H9 (cell line): Measurements from ENCODE around the gene STAB2. TPM values are rescaled to one million over a fixed set of nuclear protein-coding genes. Genes with fewer than 3 reads are reported as not detected.

Source experiments
- DNase-seq: peaks from one replicate; pipeline ENCODE4 v3.0.0-alpha.2; 2017
- H2AFZ ChIP-seq: one replicate; pipeline ENCODE4 v1.6.1; 2013; ENCODE audit warnings: mild to moderate bottlenecking, low read length, control low read depth, moderate library complexity
- H2AK5ac ChIP-seq: 2 replicates; pipeline ENCODE4 v1.6.1; 2013; ENCODE audit warnings: low read length, control low read depth, mixed read lengths; ENCODE audit not compliant: insufficient read length
- H2BK120ac ChIP-seq: one replicate; pipeline ENCODE4 v1.6.1; 2013; ENCODE audit warnings: low read depth, mild to moderate bottlenecking, low read length, control low read depth, inconsistent platforms; ENCODE audit not compliant: poor library complexity, severe bottlenecking
- H2BK12ac ChIP-seq: 2 replicates; pipeline ENCODE4 v1.6.1; 2013; ENCODE audit warnings: low read length, control low read depth, mixed read lengths, low read depth; ENCODE audit not compliant: insufficient read length
- H2BK15ac ChIP-seq: 2 replicates; pipeline ENCODE4 v1.6.1; 2013; ENCODE audit warnings: low read depth, low read length, control low read depth
- H2BK20ac ChIP-seq: one replicate; pipeline ENCODE4 v1.6.1; 2013; ENCODE audit warnings: low read depth, mild to moderate bottlenecking, low read length, control low read depth, inconsistent platforms; ENCODE audit not compliant: poor library complexity, severe bottlenecking
- H2BK5ac ChIP-seq: 2 replicates; pipeline ENCODE4 v1.6.1; 2013; ENCODE audit warnings: low read length, control low read depth, mixed read lengths; ENCODE audit not compliant: insufficient read length
- H3K14ac ChIP-seq: 2 replicates; pipeline ENCODE4 v1.6.1; 2013; ENCODE audit warnings: low read length, control low read depth; ENCODE audit not compliant: insufficient read depth
- H3K18ac ChIP-seq: 2 replicates; pipeline ENCODE4 v1.6.1; 2013; ENCODE audit warnings: low read depth, mild to moderate bottlenecking, mixed read lengths, low read length, control low read depth; ENCODE audit not compliant: insufficient read length
- H3K23ac ChIP-seq: 2 replicates; pipeline ENCODE4 v1.6.1; 2013; ENCODE audit warnings: low read length, control low read depth, mixed read lengths, low read depth; ENCODE audit not compliant: insufficient read length
- H3K23me2 ChIP-seq: 2 replicates; pipeline ENCODE4 v1.6.1; 2013; ENCODE audit warnings: low read depth, mild to moderate bottlenecking, mixed read lengths, low read length, control low read depth; ENCODE audit not compliant: insufficient read length, poor library complexity, severe bottlenecking
- H3K27ac ChIP-seq: 2 replicates; pipeline ENCODE4 v1.5.1; 2013; ENCODE audit warnings: low read length, control low read depth, mixed read lengths, low read depth; ENCODE audit not compliant: insufficient read length
- H3K27me3 ChIP-seq: 2 replicates; pipeline ENCODE4 v1.6.1; 2013; ENCODE audit warnings: low read length, control low read depth, inconsistent platforms; ENCODE audit not compliant: insufficient read depth
- H3K4ac ChIP-seq: 2 replicates; pipeline ENCODE4 v1.6.1; 2013; ENCODE audit warnings: low read depth, mild to moderate bottlenecking, control low read depth, inconsistent platforms, low read length, moderate library complexity
- H3K4me1 ChIP-seq: 2 replicates; pipeline ENCODE4 v1.6.1; 2013; ENCODE audit warnings: low read length, control low read depth, inconsistent platforms; ENCODE audit not compliant: insufficient read depth
- H3K4me2 ChIP-seq: 2 replicates; pipeline ENCODE4 v1.6.1; 2013; ENCODE audit warnings: low read length, control low read depth, mixed read lengths; ENCODE audit not compliant: insufficient read length, insufficient read depth
- H3K56ac ChIP-seq: 2 replicates; pipeline ENCODE4 v1.6.1; 2013; ENCODE audit warnings: low read depth, mild to moderate bottlenecking, mixed read lengths, low read length, control low read depth; ENCODE audit not compliant: insufficient read length
- H3K79me1 ChIP-seq: 2 replicates; pipeline ENCODE4 v1.6.1; 2013; ENCODE audit warnings: low read depth, mild to moderate bottlenecking, moderate library complexity, low read length, control low read depth, inconsistent platforms; ENCODE audit not compliant: insufficient read depth, poor library complexity, severe bottlenecking
- H3K79me2 ChIP-seq: 2 replicates; pipeline ENCODE4 v1.6.1; 2013; ENCODE audit warnings: low read length, control low read depth, inconsistent platforms; ENCODE audit not compliant: insufficient read depth
- H3K9ac ChIP-seq: 2 replicates; pipeline ENCODE4 v1.6.1; 2013; ENCODE audit warnings: low read length, control low read depth, mixed read lengths; ENCODE audit not compliant: insufficient read length; ENCODE audit errors: extremely low read depth
- H3K9me3 ChIP-seq: one replicate; pipeline ENCODE4 v1.6.1; 2013; ENCODE audit warnings: low read depth, low read length, inconsistent platforms; ENCODE audit not compliant: control insufficient read depth
- H3T11ph ChIP-seq: one replicate; pipeline ENCODE4 v1.6.1; 2013; ENCODE audit warnings: mild to moderate bottlenecking, low read length, control low read depth, inconsistent platforms
- H4K20me1 ChIP-seq: one replicate; pipeline ENCODE4 v1.6.1; 2013; ENCODE audit not compliant: control insufficient read depth, insufficient read length, insufficient read depth
- H4K5ac ChIP-seq: 2 replicates; pipeline ENCODE4 v1.6.1; 2013; ENCODE audit warnings: low read depth, mild to moderate bottlenecking, mixed read lengths, low read length, control low read depth; ENCODE audit not compliant: insufficient read length
- H4K8ac ChIP-seq: replicated peaks from 2 replicates; pipeline ENCODE4 v1.6.1; 2013; ENCODE audit warnings: low read length, control low read depth, mixed read lengths, low read depth; ENCODE audit not compliant: insufficient read length
- H4K91ac ChIP-seq: 2 replicates; pipeline ENCODE4 v1.6.1; 2013; ENCODE audit warnings: low read depth, mild to moderate bottlenecking, moderate library complexity, mixed read lengths, low read length, control low read depth; ENCODE audit not compliant: insufficient read length
- H3K27ac Mint-ChIP-seq, 3 experiments: 2 replicates in 2 of 3; 3 replicates in 1 of 3; pipeline ENCODE4 v1.8.0; 2020 to 2021; ENCODE audit warnings: mixed read lengths in 3 of 3, mild to moderate bottlenecking in 1 of 3, moderate library complexity in 1 of 3
- H3K27me3 Mint-ChIP-seq: 2 replicates; pipeline ENCODE4 v1.8.0; 2021; ENCODE audit warnings: low read depth, mild to moderate bottlenecking, moderate library complexity, mixed read lengths
- H3K36me3 Mint-ChIP-seq, 3 experiments: 2 replicates in 2 of 3; 3 replicates in 1 of 3; pipeline ENCODE4 v1.8.0; 2020 to 2021; ENCODE audit warnings: low read depth in 3 of 3, mixed read lengths in 3 of 3; ENCODE audit not compliant: insufficient read depth in 1 of 3
- H3K4me1 Mint-ChIP-seq, 2 experiments: 2 replicates each; pipeline ENCODE4 v1.8.0; 2020; ENCODE audit warnings: mixed read lengths in 2 of 2
- H3K4me3 Mint-ChIP-seq, 2 experiments: 2 replicates in 1 of 2; 3 replicates in 1 of 2; pipeline ENCODE4 v1.8.0; 2020 to 2021; ENCODE audit warnings: mild to moderate bottlenecking in 2 of 2, mixed read lengths in 2 of 2, moderate library complexity in 1 of 2
- H3K9me3 Mint-ChIP-seq, 2 experiments: 2 replicates in 1 of 2; 3 replicates in 1 of 2; pipeline ENCODE4 v1.8.0; 2020; ENCODE audit warnings: mild to moderate bottlenecking in 2 of 2, mixed read lengths in 2 of 2, moderate library complexity in 1 of 2
- WGBS: extraction: QIAGEN DNeasy Blood & Tissue Kit; methylation state at CpG from one replicate; pipeline ENCODE4 v1.1.7; 2013; ENCODE audit warnings: missing lambda C conversion rate, low lambda C conversion rate, mixed read lengths; ENCODE audit not compliant: insufficient read length; ENCODE audit errors: extremely low coverage; 5-methylcytosine and 5-hydroxymethylcytosine counted together
- total RNA-seq: library from RNA; stranded (reverse); gene quantifications from 2 replicates; pipeline ENCODE4 v1.2.1, GENCODE V29; 2021
- TF ChIP-seq, protein P1 (sequence below): fragments of 200-600 bp; sonication (generic); conservative IDR thresholded peaks from 3 replicates; pipeline ENCODE4 v1.8.0; 2021; ENCODE audit warnings: antibody characterized with exemption, mild to moderate bottlenecking

STAB2 gene
- total RNA-seq, 1 experiment from 2014 or later = 0.02 TPM

DNA sequence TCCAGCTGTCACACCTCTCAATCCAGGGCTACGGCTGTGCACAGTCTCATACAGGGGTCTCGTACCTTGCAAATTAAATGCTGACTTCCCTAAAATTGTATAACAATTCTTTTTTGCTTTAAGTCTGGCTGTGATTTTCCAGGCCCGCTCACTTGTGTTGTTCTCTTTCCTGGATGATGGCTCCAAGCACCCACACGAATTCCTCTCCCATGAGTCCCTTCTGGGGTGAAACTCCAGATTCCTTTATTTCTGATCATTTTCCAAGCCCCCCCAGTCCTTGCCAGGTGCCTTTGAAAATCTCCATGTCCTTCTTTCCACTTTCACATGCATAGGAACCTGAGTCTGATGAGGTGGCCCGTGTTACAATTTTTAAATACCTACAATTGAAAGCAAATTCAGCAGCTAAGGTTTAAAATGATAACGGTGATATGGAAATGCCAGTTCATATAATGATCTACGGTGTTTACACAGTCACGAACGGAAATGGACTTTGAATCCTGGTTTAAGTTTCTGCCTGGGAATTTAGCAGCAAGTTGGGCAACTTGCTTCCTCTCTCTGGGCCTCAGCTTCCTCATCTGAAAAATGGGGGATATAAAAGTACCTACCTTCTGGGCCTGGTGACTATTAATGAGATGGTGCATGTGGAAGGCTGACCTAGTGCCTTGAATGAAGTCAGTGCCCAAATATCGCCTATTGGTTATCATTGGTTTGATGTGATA lies 85.5 kb downstream of the STAB2 start:
- no peaks in the 10 kb centered on the region for H3K27me3 ChIP-seq
- no peak overlapping the region for H3K4me2 ChIP-seq
- no peak overlapping the region for H3K4ac ChIP-seq
- H3K4me1 ChIP-seq = peaks cover 2% of the 10 kb centered on the region; the same call in 1 of the 2 replicates
- no peak overlapping the region for H3K9ac ChIP-seq
- no peaks in the 10 kb centered on the region for H3K79me2 ChIP-seq
- H2BK12ac ChIP-seq = no peak overlapping the region
- no CpG with 5 or more reads among the region's 10 CpGs for WGBS
- DNase-seq = no peak
- H3K79me1 ChIP-seq = no peaks in the 10 kb centered on the region
- no peak overlapping the region for H3K56ac ChIP-seq
- Mint-ChIP-seq H3K9me3 (no peaks in the 10 kb centered on the region), H3K4me3 (no peak overlapping the region), H3K4me1 (peaks cover 30 to 38% of the 10 kb centered on the region in 2 experiments), H3K27me3 (no peaks in the 10 kb centered on the region), H3K36me3 (no peaks in the 10 kb centered on the region; a peak in 1 of 7 replicates), H3K27ac (no peak overlapping the region; a peak in 1 of 7 replicates)
- no peak overlapping the region for H2AFZ ChIP-seq
- H3K23ac ChIP-seq = no peak overlapping the region
- H3K9me3 ChIP-seq = no peaks in the 10 kb centered on the region
- no peak overlapping the region for H2BK15ac ChIP-seq
- H4K8ac ChIP-seq = no peak overlapping the region
- no peak overlapping the region for H4K91ac ChIP-seq
- H2BK20ac ChIP-seq = no peak overlapping the region
- H2AK5ac ChIP-seq = no peak overlapping the region
- no peak overlapping the region for H3K18ac ChIP-seq
- H4K20me1 ChIP-seq = no peaks in the 10 kb centered on the region
- no peaks in the 10 kb centered on the region for H3K23me2 ChIP-seq
- H2BK120ac ChIP-seq = no peak overlapping the region
- TF ChIP-seq, protein P1, sequence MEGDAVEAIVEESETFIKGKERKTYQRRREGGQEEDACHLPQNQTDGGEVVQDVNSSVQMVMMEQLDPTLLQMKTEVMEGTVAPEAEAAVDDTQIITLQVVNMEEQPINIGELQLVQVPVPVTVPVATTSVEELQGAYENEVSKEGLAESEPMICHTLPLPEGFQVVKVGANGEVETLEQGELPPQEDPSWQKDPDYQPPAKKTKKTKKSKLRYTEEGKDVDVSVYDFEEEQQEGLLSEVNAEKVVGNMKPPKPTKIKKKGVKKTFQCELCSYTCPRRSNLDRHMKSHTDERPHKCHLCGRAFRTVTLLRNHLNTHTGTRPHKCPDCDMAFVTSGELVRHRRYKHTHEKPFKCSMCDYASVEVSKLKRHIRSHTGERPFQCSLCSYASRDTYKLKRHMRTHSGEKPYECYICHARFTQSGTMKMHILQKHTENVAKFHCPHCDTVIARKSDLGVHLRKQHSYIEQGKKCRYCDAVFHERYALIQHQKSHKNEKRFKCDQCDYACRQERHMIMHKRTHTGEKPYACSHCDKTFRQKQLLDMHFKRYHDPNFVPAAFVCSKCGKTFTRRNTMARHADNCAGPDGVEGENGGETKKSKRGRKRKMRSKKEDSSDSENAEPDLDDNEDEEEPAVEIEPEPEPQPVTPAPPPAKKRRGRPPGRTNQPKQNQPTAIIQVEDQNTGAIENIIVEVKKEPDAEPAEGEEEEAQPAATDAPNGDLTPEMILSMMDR = no peak
- no peak overlapping the region for H3K14ac ChIP-seq
- H4K5ac ChIP-seq = no peak overlapping the region
- H3K27ac ChIP-seq = no peak overlapping the region
- no peak overlapping the region for H2BK5ac ChIP-seq
- H3T11ph ChIP-seq = no peak overlapping the region
